OCI-LY7 (cell line): ENCODE measurements around the gene NEDD4.

Experiments used
- EZH2phosphoT487 ChIP-seq: fragments of 200-600 bp; sonication (generic); IDR thresholded peaks from 2 replicates; pipeline ENCODE4 v1.6.1; 2018; ENCODE audit warnings: low read depth, borderline replicate concordance, mild to moderate bottlenecking, mixed run types, antibody characterized with exemption, low read length, moderate library complexity, mixed read lengths
- TF ChIP-seq, protein P1 (sequence below): fragments of 200-600 bp; sonication (generic); conservative IDR thresholded peaks from 2 replicates; pipeline ENCODE4 v1.5.1; 2014; ENCODE audit warnings: mild to moderate bottlenecking, antibody characterized with exemption, low read length, moderate library complexity, mixed read lengths

DNA sequence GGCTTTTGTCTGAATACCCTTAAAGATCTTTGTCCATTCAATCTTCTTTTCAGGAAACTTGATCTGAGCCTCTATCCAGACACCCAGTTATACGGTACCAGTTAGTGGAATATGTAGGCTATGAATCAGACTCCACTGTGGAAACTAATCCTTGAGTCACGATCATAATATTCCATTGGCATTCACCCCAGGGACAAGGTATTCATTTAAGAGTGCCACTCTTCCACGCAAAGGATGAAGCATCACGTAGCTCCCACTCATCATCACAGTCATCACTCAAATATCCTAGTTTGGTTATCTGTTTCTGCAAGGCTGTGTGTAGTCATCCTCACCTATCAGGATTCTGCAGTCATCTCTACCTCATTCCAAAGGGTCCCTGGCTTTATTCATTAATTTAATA is 85.6 kb downstream of the NEDD4 start:
- TF ChIP-seq, protein P1, sequence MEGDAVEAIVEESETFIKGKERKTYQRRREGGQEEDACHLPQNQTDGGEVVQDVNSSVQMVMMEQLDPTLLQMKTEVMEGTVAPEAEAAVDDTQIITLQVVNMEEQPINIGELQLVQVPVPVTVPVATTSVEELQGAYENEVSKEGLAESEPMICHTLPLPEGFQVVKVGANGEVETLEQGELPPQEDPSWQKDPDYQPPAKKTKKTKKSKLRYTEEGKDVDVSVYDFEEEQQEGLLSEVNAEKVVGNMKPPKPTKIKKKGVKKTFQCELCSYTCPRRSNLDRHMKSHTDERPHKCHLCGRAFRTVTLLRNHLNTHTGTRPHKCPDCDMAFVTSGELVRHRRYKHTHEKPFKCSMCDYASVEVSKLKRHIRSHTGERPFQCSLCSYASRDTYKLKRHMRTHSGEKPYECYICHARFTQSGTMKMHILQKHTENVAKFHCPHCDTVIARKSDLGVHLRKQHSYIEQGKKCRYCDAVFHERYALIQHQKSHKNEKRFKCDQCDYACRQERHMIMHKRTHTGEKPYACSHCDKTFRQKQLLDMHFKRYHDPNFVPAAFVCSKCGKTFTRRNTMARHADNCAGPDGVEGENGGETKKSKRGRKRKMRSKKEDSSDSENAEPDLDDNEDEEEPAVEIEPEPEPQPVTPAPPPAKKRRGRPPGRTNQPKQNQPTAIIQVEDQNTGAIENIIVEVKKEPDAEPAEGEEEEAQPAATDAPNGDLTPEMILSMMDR, result no peak
- TF ChIP-seq EZH2phosphoT487, result no peak
